K562 (cell line): ENCODE data around the gene MBOAT1. TPM values are rescaled to one million over a fixed set of nuclear protein-coding genes. Genes with fewer than 3 reads are reported as not detected.
A peak's percentile ranks its signal among the peaks of the same experiment; 100 is the strongest.

Experiments used
- ATAC-seq: fragments of 200-7000 bp; cut with Tn5 transposase; 3 replicates; pipeline ENCODE4 v1.9.1; 2020; ENCODE audit warnings: moderate library complexity
- BruUV-seq: library from RNA; stranded (reverse); fragments of 400-500 nt; replicated peaks from 2 replicates; lab custom pipeline; 2021; lab: Mats Ljungman, UMichigan
- CTCF ChIA-PET: fragments of 300-600 bp; formaldehyde crosslinking; extraction: SDS; loops from one replicate; lab custom pipeline; 2021; ENCODE audit warnings: low intra/inter-chr PET ratio; lab: Yijun Ruan, JAX
- POLR2A ChIA-PET: fragments of 300-600, 350-650 bp; sonication (Branson Sonifier 250); formaldehyde crosslinking; extraction: SDS; loops from one replicate; lab custom pipeline; 2021; ENCODE audit warnings: antibody characterized with exemption, inconsistent platforms; lab: Yijun Ruan, JAX
- DNase-seq, 4 experiments: peaks; one replicate each; pipeline versions ENCODE4 v3.0.0 to v3.0.0-alpha.2; 2011 to 2018; ENCODE audit warnings: low spot score in 3 of 4, mixed read lengths in 3 of 4; ENCODE audit errors: extremely low read depth in 1 of 4
- FAIRE-seq: peaks from 2 replicates; lab custom pipeline; 2011; peaks lifted over from hg19 to GRCh38; lab: Jason Lieb, UNC
- H2AFZ ChIP-seq: 2 replicates; pipeline ENCODE4 v1.6.0; 2011; ENCODE audit warnings: low read depth, low read length, control low read depth, inconsistent platforms
- H3K27ac ChIP-seq: fragments of 200-600 bp; 3 replicates; pipeline ENCODE4 v1.8.0; 2011; ENCODE audit warnings: low read depth, mild to moderate bottlenecking, control low read depth, inconsistent platforms, low read length, moderate library complexity, mixed read lengths; ENCODE audit errors: extremely low read depth
- H3K27me3 ChIP-seq, 2 experiments: fragments of 300-600 bp in 1 of 2; 2 replicates in 1 of 2; 3 replicates in 1 of 2; pipeline versions ENCODE4 v1.6.0 to v1.8.0; 2011; ENCODE audit warnings: inconsistent platforms in 2 of 2, low read length in 2 of 2, mild to moderate bottlenecking in 1 of 2, mixed read lengths in 1 of 2, moderate library complexity in 1 of 2; ENCODE audit not compliant: control insufficient read depth in 2 of 2, insufficient read depth in 2 of 2
- H3K36me3 ChIP-seq: fragments of 300-600 bp; 3 replicates; pipeline ENCODE4 v1.8.0; 2011; ENCODE audit warnings: mild to moderate bottlenecking, low read length, inconsistent platforms; ENCODE audit not compliant: control insufficient read depth, insufficient read depth
- H3K4me1 ChIP-seq, 2 experiments: fragments of 200-600 bp in 1 of 2; replicated peaks in 1 of 2; 2 replicates in 1 of 2; 3 replicates in 1 of 2; pipeline versions ENCODE4 v1.5.1 to v1.8.0; 2011; ENCODE audit warnings: inconsistent platforms in 2 of 2, low read length in 2 of 2, mild to moderate bottlenecking in 1 of 2, mixed read lengths in 1 of 2, moderate library complexity in 1 of 2; ENCODE audit not compliant: control insufficient read depth in 2 of 2, insufficient read depth in 2 of 2
- H3K4me2 ChIP-seq: 2 replicates; pipeline ENCODE4 v1.6.1; 2011; ENCODE audit warnings: low read length, control low read depth, inconsistent platforms, mixed read lengths; ENCODE audit not compliant: insufficient read depth
- H3K4me3 ChIP-seq: fragments of 200-600 bp; sonication (generic), shearing (Covaris generic); 2 replicates; pipeline ENCODE4 v1.5.1; 2016; ENCODE audit warnings: control low read depth, inconsistent platforms
- H3K79me2 ChIP-seq: fragments of 200-600 bp; 3 replicates; pipeline ENCODE4 v1.8.0; 2011; ENCODE audit warnings: low read length, inconsistent platforms; ENCODE audit not compliant: control insufficient read depth, insufficient read depth
- H3K9ac ChIP-seq, 2 experiments: 2 replicates each; pipeline versions ENCODE4 v1.6.0 to v1.6.1; 2011; ENCODE audit warnings: low read depth in 2 of 2, low read length in 2 of 2, control low read depth in 1 of 2, inconsistent platforms in 1 of 2, mild to moderate bottlenecking in 1 of 2, mixed read lengths in 1 of 2; ENCODE audit not compliant: insufficient read depth in 1 of 2
- H3K9me1 ChIP-seq: one replicate; pipeline ENCODE4 v1.6.0; 2011; ENCODE audit warnings: inconsistent platforms, mild to moderate bottlenecking, low read length, moderate library complexity; ENCODE audit not compliant: control insufficient read depth, insufficient read depth
- H3K9me3 ChIP-seq: replicated peaks from 2 replicates; pipeline ENCODE4 v1.5.1; 2011; ENCODE audit warnings: low read depth, low read length, inconsistent platforms; ENCODE audit not compliant: control insufficient read depth, insufficient read depth
- H4K20me1 ChIP-seq: replicated peaks from 2 replicates; pipeline ENCODE4 v1.6.1; 2011; ENCODE audit warnings: low read length, inconsistent platforms, mixed read lengths; ENCODE audit not compliant: control insufficient read depth, insufficient read depth
- ASH1L ChIP-seq: fragments of 450-650 bp; IDR thresholded peaks from 2 replicates; pipeline ENCODE4 v1.6.1; 2018; ENCODE audit warnings: borderline replicate concordance, mild to moderate bottlenecking, low read depth; ENCODE audit not compliant: partially characterized antibody
- C11orf30 ChIP-seq: fragments of 450-650 bp; IDR thresholded peaks from 2 replicates; pipeline ENCODE4 v1.6.1; 2016; ENCODE audit warnings: low read depth, mild to moderate bottlenecking
- DEAF1 ChIP-seq: fragments of 450-650 bp; formaldehyde crosslinking; IDR thresholded peaks from 2 replicates; pipeline ENCODE4 v1.4.0; 2020; ENCODE audit warnings: mild to moderate bottlenecking, moderate library complexity
- EGR1 ChIP-seq: fragments of 450-650 bp; conservative IDR thresholded peaks from 2 replicates; pipeline ENCODE4 v1.6.1; 2017; ENCODE audit warnings: mild to moderate bottlenecking
- EHMT2 ChIP-seq: fragments of 450-650 bp; IDR thresholded peaks from 2 replicates; pipeline ENCODE4 v1.6.1; 2018; ENCODE audit warnings: antibody characterized with exemption
- MAFK ChIP-seq: IDR thresholded peaks from 2 replicates; pipeline ENCODE4 v1.6.1; 2011; ENCODE audit warnings: low read length, improper control_type of control experiment
- POLR2AphosphoS5 ChIP-seq: IDR thresholded peaks from 2 replicates; pipeline ENCODE4 v1.6.1; 2011; ENCODE audit warnings: mild to moderate bottlenecking, low read depth, low read length, moderate library complexity; ENCODE audit not compliant: control insufficient read depth, insufficient read depth
- SOX6 ChIP-seq: fragments of 450-650 bp; IDR thresholded peaks from 2 replicates; pipeline ENCODE4 v1.6.1; 2014; ENCODE audit warnings: mild to moderate bottlenecking
- ZNF316 ChIP-seq: fragments of 450-650 bp; IDR thresholded peaks from 2 replicates; pipeline ENCODE4 v1.6.1; 2016
- ZNF445 ChIP-seq: fragments of 250-450 bp; sonication (Bioruptor Pico); IDR thresholded peaks from 2 replicates; pipeline ENCODE4 v1.4.0; 2020; ENCODE audit warnings: low read depth, mild to moderate bottlenecking, moderate library complexity
- ZNF518B ChIP-seq: fragments of 250-450 bp; sonication (Bioruptor Pico); IDR thresholded peaks from 2 replicates; pipeline ENCODE4 v1.5.0; 2021; ENCODE audit warnings: mild to moderate bottlenecking, moderate library complexity
- WGBS: fragments of 100-300 bp; shearing (Covaris generic); methylation state at CpG from one replicate; pipeline ENCODE4 v1.1.6; 2016; ENCODE audit warnings: low coverage, mixed read lengths; ENCODE audit not compliant: insufficient coverage; ENCODE audit errors: missing lambda C conversion rate; 5-methylcytosine and 5-hydroxymethylcytosine counted together
- in situ Hi-C: fragments of 300-500 bp; cut with MboI; formaldehyde crosslinking; loops from 4 replicates; pipeline ENCODE4 v1.15.0; 2018; ENCODE audit warnings: inconsistent platforms, mixed read lengths
- intact Hi-C: fragments of 100-400 bp; cut with micrococcal nuclease; formaldehyde crosslinking; loops from 2 replicates; pipeline ENCODE4 v1.14.2; 2022
- polyA plus RNA-seq, 8 experiments: library from polyadenylated mRNA; depleted of rRNA in 4 of 8; stranded (reverse) in 5 of 8; unstranded in 3 of 8; fragments of >200 nt; fragmentation: Nextera tagmentation in 2 of 8; fragmentation: Illumina TruSeq in 1 of 8; extraction: Ambion mirVana in 2 of 8; extraction: Trizol in 1 of 8; gene quantifications; 2 replicates each; pipeline versions ENCODE4 v1.2.1 to v1.2.3, GENCODE V29; 2011 to 2014; ENCODE audit warnings: inconsistent platforms in 1 of 8, missing spikeins in 1 of 8
- total RNA-seq, 7 experiments: library from RNA; depleted of rRNA in 6 of 7; stranded (reverse); fragments of >200 nt in 6 of 7; fragmentation: Illumina TruSeq in 2 of 7; extraction: Trizol in 2 of 7; gene quantifications; 2 replicates each; pipeline versions ENCODE4 v1.2.1 to v1.2.3, GENCODE V29; 2011 to 2021; ENCODE audit warnings: low replicate concordance in 1 of 7

Gene MBOAT1
- total and polyA plus RNA-seq, 9 of the 15 experiments (the other 6 are each of a cell fraction or from before 2014, with no cell fraction given): 0.13 to 16.5 (median 10.3) TPM

- no peak for TF ChIP-seq SOX6
- peak; percentile 86 for TF ChIP-seq DEAF1 (CRISPR knock-in tag)
- TF ChIP-seq ZNF316: peak; percentile 76
- TF ChIP-seq C11orf30: peak; percentile 44; the same call in 1 of the 2 replicates
- TF ChIP-seq MAFK: peak; percentile 31; the same call in 1 of the 2 replicates
- TF ChIP-seq, all 486 proteins: peak for 12
Observed at GRCh38 chr6:20056350-20056992, 155.8 kb downstream of the MBOAT1 start (continued).

- H2AFZ ChIP-seq: no peak overlapping the region
- no peak for FAIRE-seq
Observed at GRCh38 chr6:20055916-20056315, 156.4 kb downstream of the MBOAT1 start.

More at GRCh38 chr6:20055916-20056315, 156.4 kb downstream of the MBOAT1 start:
- no peaks in the 10 kb centered on the region for H3K36me3 ChIP-seq
- DNase-seq (no peak), ATAC-seq (no peak)
- TF ChIP-seq ZNF445 (CRISPR knock-in tag) (no peak), ASH1L (no peak), EHMT2 (no peak), POLR2AphosphoS5 (no peak), EGR1 (no peak), ZNF518B (CRISPR knock-in tag) (no peak)
- H3K4me3 ChIP-seq: no peak overlapping the region
- no peaks in the 10 kb centered on the region for H3K79me2 ChIP-seq
- H3K4me1 ChIP-seq: no peaks in the 10 kb centered on the region
- no TSS peak for BruUV-seq
- H3K9me3 ChIP-seq: no peaks in the 10 kb centered on the region; the same call in 1 of the 2 replicates
- ChIA-PET POLR2A (interaction anchor here (1.2 kb wide), 1 partner anchor 24 kb away, joined by 3 read pairs; no protein-coding TSS in a partner anchor), CTCF (interaction anchor here (1.6 kb wide), 1 partner anchor 1460 kb away, joined by 12 read pairs; no protein-coding TSS in a partner anchor)
- no peaks in the 10 kb centered on the region for H3K9me1 ChIP-seq
- no peak overlapping the region for H3K9ac ChIP-seq
- intact Hi-C loops: loop anchor here (1.0 to 10.0 kb wide), 7 partner anchors 189 to 1460 kb away; no protein-coding TSS in a partner anchor
- H3K4me2 ChIP-seq: no peak overlapping the region
- 10% methylated on average over 7 of the region's 7 CpGs for WGBS
- H3K27me3 ChIP-seq: peaks cover 26 to 40% of the 10 kb centered on the region in 2 experiments
- in situ Hi-C loops: loop anchor here (10.0 kb wide), 2 partner anchors 1071 to 1471 kb away; no protein-coding TSS in a partner anchor
- H3K27ac ChIP-seq: no peak overlapping the region
- no peaks in the 10 kb centered on the region for H4K20me1 ChIP-seq
